ENCODE data around the gene WWP2.
A peak's percentile ranks its signal among the peaks of the same experiment; 100 is the strongest.

Gene WWP2

GRCh38 chr16:69927056-69927757 lies 165.1 kb downstream of the WWP2 start:
- DNase-seq (ENCODE audit: low read depth), result no peak

- DNase-seq (ENCODE audit: low read depth), result no peak
These were observed 166.8 kb downstream of the WWP2 start for GRCh38 chr16:69928856-69929400.

GRCh38 chr16:69929480-69929879 lies 167.3 kb downstream of the WWP2 start:
- DNase-seq (ENCODE audit: low read depth), result no peak

- peak; percentile 15 for DNase-seq (ENCODE audit: low read depth)
These were observed 168.1 kb downstream of the WWP2 start for GRCh38 chr16:69930117-69930776.

- DNase-seq (ENCODE audit: low read depth), result no peak
These were observed 169.5 kb downstream of the WWP2 start for GRCh38 chr16:69931631-69932030.

GRCh38 chr16:69932228-69932627 lies 170.1 kb downstream of the WWP2 start:
- no peak for DNase-seq (ENCODE audit: low read depth)

GRCh38 chr16:69932691-69933392 lies 170.7 kb downstream of the WWP2 start:
- DNase-seq (ENCODE audit: low read depth), result no peak

GRCh38 chr16:69934044-69934443 lies 171.9 kb downstream of the WWP2 start:
- no peak for DNase-seq (ENCODE audit: low read depth)

- no peak for DNase-seq (ENCODE audit: low read depth)
These were observed 172.6 kb downstream of the WWP2 start for GRCh38 chr16:69934751-69935150.

GRCh38 chr16:69935278-69935711 lies 173.2 kb downstream of the WWP2 start:
- DNase-seq (ENCODE audit: low read depth), result no peak

- DNase-seq (ENCODE audit: low read depth), result no peak
These were observed 173.6 kb downstream of the WWP2 start for GRCh38 chr16:69935740-69936139.

GRCh38 chr16:69936252-69936651 lies 174.1 kb downstream of the WWP2 start:
- no peak for DNase-seq (ENCODE audit: low read depth)

- DNase-seq (ENCODE audit: low read depth), result no peak
These were observed 174.6 kb downstream of the WWP2 start for GRCh38 chr16:69936751-69937211.

- DNase-seq (ENCODE audit: low read depth), result no peak
These were observed 175.4 kb downstream of the WWP2 start for GRCh38 chr16:69937465-69937951.

- DNase-seq (ENCODE audit: low read depth), result no peak
These were observed 177.1 kb downstream of the WWP2 start for GRCh38 chr16:69938981-69939820.

GRCh38 chr16:69939821-69940585 lies 177.9 kb downstream of the WWP2 start:
- no peak for DNase-seq (ENCODE audit: low read depth)

- no peak for DNase-seq (ENCODE audit: low read depth)
These were observed 178.5 kb downstream of the WWP2 start for GRCh38 chr16:69940676-69941075.

- DNase-seq (ENCODE audit: low read depth), result no peak
These were observed 179.3 kb downstream of the WWP2 start for GRCh38 chr16:69941251-69942098.

GRCh38 chr16:69942099-69942491 lies 180.0 kb downstream of the WWP2 start:
- no peak for DNase-seq (ENCODE audit: low read depth)

GRCh38 chr16:69942627-69943170 lies 180.6 kb downstream of the WWP2 start:
- no peak for DNase-seq (ENCODE audit: low read depth)
